Measurements from ENCODE around the gene SLMAP. TPM values are rescaled to one million over a fixed set of nuclear protein-coding genes. Genes with fewer than 3 reads are reported as not detected.

The SLMAP gene
- total and polyA plus RNA-seq, 2 of the 13 experiments (the other 11 are each of a cell fraction or from before 2014, with no cell fraction given), result 24.0 to 48.3 TPM

- TF ChIP-seq ZNF280D (CRISPR knock-in tag; IDR thresholded peaks at IDR 0.05) (no peak), BHLHE40 (IDR thresholded peaks at IDR 0.05; ENCODE audit: low read length) (no peak), E2F5 (CRISPR knock-in tag; conservative IDR thresholded peaks at IDR 0.05) (no peak), ZNF800 (CRISPR knock-in tag; IDR thresholded peaks at IDR 0.05) (peak; percentile 69; the same call in 1 of the 2 replicates), SNAPC4 (CRISPR knock-in tag; IDR thresholded peaks at IDR 0.05) (no peak), THYN1 (CRISPR knock-in tag; IDR thresholded peaks at IDR 0.05; ENCODE audit: borderline replicate concordance, low read depth) (no peak), ZBTB2 (CRISPR knock-in tag; IDR thresholded peaks at IDR 0.05; ENCODE audit: low read depth) (0 out of 2 replicates have a peak, but pooled peaks have one; percentile 20), ZNF777 (CRISPR knock-in tag; IDR thresholded peaks at IDR 0.05) (0 out of 2 replicates have a peak, but pooled peaks have one; percentile 16), ZBTB46 (CRISPR knock-in tag; IDR thresholded peaks at IDR 0.05; ENCODE audit: borderline replicate concordance) (no peak), PBX3 (CRISPR knock-in tag; IDR thresholded peaks at IDR 0.05; ENCODE audit: borderline replicate concordance) (peak; percentile 46; the same call in 1 of the 2 replicates)
Observed at GRCh38 chr3:57756528-57757401, 656 bp downstream of the SLMAP start (continued).
